Left lung (tissue), 10 donors: ENCODE results near the gene C10orf71. TPM values are rescaled to one million over a fixed set of nuclear protein-coding genes. Genes with fewer than 3 reads are reported as not detected.

Experiments used
- ATAC-seq: fragments of 200-7000 bp; cut with Tn5 transposase; one replicate; pipeline ENCODE4 v1.9.1; 2020; ENCODE audit warnings: moderate library complexity
- DNase-seq, 4 donors: peaks; one replicate each; pipeline ENCODE4 v3.0.0-alpha.2; 2013 to 2020
- H3K27ac ChIP-seq, 2 donors: fragments of 200-600 bp; sonication (generic) in 1 of 2; one replicate each; pipeline versions ENCODE4 v1.5.0 to v1.8.0; 2020 to 2021
- H3K27me3 ChIP-seq, 2 donors: fragments of 200-600 bp; sonication (generic) in 1 of 2; one replicate each; pipeline versions ENCODE4 v1.5.0 to v1.8.0; 2020 to 2021
- H3K36me3 ChIP-seq, 2 donors: fragments of 200-600 bp; sonication (generic) in 1 of 2; one replicate each; pipeline versions ENCODE4 v1.5.0 to v1.8.0; 2020 to 2021
- H3K4me1 ChIP-seq, 2 donors: fragments of 200-600 bp; one replicate each; pipeline ENCODE4 v1.8.0; 2021
- H3K4me3 ChIP-seq, 2 donors: fragments of 200-600 bp; sonication (generic) in 1 of 2; one replicate each; pipeline versions ENCODE4 v1.5.0 to v1.8.0; 2020 to 2021; ENCODE audit warnings: mild to moderate bottlenecking in 1 of 2
- H3K9me3 ChIP-seq, 2 donors: fragments of 200-600 bp; sonication (generic) in 1 of 2; one replicate each; pipeline versions ENCODE4 v1.5.0 to v1.8.0; 2020 to 2021
- intact Hi-C, 2 donors: fragments of 100-400 bp; cut with DNase I; formaldehyde crosslinking; loops; one replicate each; pipeline versions ENCODE4 v1.11.2 to v1.14.2; 2022
- polyA plus RNA-seq, 6 donors: library from polyadenylated mRNA; unstranded; fragments of 120-200 nt; gene quantifications; one replicate each; pipeline ENCODE4 v1.2.1, GENCODE V29; 2013; ENCODE audit not compliant: insufficient read length in 6 of 6
- total RNA-seq, 2 donors: library from RNA; stranded (reverse); fragmentation: NEBNext Ultra II Directional; extraction: Animal tissue kit (Norgen Biotek cat#: 25700); gene quantifications; one replicate each; pipeline ENCODE4 v1.2.1, GENCODE V29; 2021
- TF ChIP-seq, protein P1 (sequence below), 2 donors: fragments of 200-600 bp; sonication (generic) in 1 of 2; IDR thresholded peaks; one replicate each; pipeline versions ENCODE4 v1.5.0 to v1.8.0; 2021; ENCODE audit warnings: antibody characterized with exemption in 2 of 2
- donor health status: DM: no; HTN: yes; CAD: no.
- donor health status: DM: no; HTN: no; CAD: no.

C10orf71 gene
- total and polyA plus RNA-seq, 8 donors = not detected

DNA sequence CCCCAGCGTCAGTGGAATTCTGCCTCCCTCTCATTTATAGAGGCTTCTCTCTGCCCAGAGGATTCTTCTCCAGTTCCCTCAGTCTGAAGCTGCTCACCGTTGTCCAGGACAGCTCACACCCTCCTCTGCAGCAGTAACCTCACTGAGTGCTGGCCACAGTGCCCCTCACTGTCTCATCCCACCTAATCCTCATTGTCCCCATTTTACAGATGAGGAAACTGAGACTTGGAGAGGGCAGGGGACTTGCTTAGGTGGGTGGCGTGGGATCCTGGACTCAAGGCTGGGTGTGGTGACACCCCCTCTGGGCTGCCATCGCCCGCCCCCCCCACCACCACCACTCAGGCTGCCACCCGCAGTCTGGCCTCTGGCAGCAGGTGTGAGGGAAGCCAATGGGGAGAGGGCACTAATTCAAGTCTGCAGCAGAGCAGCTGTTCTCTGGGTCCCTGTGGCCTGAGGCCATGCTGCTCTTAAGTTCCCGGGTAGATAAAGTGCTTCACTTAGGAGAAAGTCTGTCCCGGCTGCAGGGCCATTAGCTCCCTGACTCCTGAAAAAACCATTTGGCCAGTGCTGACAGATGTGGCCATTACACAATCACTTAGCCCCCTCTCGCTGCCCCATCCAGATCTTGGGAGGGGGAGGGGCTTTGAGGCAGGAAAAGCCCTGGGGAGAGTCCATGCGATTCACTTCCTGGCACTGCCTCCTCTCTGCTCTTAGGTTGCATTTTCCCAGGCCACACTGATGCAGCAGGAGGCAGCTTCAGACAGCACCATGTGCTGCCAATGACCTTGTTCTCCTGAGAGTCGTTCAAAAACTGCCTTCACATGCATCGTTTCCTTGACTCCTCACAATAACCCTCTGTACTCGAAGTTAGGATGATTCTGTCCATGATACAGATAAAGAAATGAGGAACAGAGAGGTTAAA is 60.6 kb downstream of the C10orf71 start:
- DNase-seq (peak in 2 of 4 donors; percentile 4 to 35), ATAC-seq (peak; percentile 20)
- intact Hi-C loops = no loop called here
- H3K36me3 ChIP-seq = no peaks in the 10 kb centered on the region
- peaks cover 0 to 4% of the 10 kb centered on the region in 2 donors for H3K9me3 ChIP-seq
- no peak overlapping the region for H3K4me3 ChIP-seq
- TF ChIP-seq, protein P1, sequence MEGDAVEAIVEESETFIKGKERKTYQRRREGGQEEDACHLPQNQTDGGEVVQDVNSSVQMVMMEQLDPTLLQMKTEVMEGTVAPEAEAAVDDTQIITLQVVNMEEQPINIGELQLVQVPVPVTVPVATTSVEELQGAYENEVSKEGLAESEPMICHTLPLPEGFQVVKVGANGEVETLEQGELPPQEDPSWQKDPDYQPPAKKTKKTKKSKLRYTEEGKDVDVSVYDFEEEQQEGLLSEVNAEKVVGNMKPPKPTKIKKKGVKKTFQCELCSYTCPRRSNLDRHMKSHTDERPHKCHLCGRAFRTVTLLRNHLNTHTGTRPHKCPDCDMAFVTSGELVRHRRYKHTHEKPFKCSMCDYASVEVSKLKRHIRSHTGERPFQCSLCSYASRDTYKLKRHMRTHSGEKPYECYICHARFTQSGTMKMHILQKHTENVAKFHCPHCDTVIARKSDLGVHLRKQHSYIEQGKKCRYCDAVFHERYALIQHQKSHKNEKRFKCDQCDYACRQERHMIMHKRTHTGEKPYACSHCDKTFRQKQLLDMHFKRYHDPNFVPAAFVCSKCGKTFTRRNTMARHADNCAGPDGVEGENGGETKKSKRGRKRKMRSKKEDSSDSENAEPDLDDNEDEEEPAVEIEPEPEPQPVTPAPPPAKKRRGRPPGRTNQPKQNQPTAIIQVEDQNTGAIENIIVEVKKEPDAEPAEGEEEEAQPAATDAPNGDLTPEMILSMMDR (IDR thresholded peaks at IDR 0.05) = no peak
- H3K4me1 ChIP-seq = peaks cover 2 to 22% of the 10 kb centered on the region in 2 donors
- H3K27ac ChIP-seq = no peak overlapping the region
- no peaks in the 10 kb centered on the region for H3K27me3 ChIP-seq

DNA sequence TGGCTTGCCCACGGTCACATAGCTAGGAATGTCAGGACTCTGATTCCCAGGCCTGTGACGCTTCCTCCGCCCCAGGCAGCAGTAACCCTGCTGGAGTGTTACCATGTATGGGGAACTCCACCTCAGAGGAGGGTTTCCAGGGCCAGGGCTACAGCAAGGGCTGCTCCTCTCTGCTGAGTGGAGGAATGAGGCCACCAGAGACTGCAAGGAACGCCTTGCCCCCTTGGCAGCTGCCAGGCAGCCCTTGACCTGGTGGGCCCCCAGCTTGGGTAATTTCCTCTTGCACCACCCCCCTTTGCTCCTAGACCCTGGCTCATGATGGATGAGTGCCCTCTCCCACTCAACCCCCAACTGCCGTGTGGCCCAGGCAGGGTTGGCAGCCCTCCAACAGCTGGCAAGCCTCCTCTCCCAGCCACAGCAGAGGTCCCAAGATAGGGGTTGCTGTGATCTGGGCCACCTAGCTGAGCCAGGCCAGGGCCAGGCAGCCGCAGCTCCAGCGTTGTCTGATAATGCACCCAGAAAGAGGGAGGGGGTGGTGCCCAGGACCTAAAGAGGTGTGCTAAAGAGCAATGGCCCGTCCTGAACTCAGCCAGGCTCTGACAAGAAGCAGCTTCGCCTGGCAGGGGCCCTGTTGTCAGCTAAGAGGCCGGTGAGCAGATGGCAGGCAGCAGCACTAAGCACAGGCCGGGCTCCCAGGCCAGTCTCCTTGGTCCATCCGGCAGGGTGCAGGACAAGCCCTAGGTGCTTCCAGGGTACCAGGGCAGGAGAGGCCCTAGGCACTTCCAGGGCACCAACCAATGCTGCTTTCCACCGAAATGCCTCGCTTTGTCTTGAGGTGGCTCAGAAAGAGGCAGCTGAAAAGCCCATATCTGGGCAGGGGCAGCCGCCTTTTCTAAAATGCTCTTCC is 61.6 kb downstream of the C10orf71 start:
- H3K9me3 ChIP-seq = peaks cover 0 to 4% of the 10 kb centered on the region in 2 donors
- no peak overlapping the region for H3K4me3 ChIP-seq
- ATAC-seq (peak; percentile 56), DNase-seq (peak in 1 of 4 donors; percentile 8)
- H3K27me3 ChIP-seq = no peaks in the 10 kb centered on the region
- no peaks in the 10 kb centered on the region for H3K36me3 ChIP-seq
- H3K27ac ChIP-seq = no peak overlapping the region
- TF ChIP-seq, protein P1 (IDR thresholded peaks at IDR 0.05) = no peak
- intact Hi-C loops = no loop called here
- H3K4me1 ChIP-seq = peaks cover 2 to 22% of the 10 kb centered on the region in 2 donors

DNA sequence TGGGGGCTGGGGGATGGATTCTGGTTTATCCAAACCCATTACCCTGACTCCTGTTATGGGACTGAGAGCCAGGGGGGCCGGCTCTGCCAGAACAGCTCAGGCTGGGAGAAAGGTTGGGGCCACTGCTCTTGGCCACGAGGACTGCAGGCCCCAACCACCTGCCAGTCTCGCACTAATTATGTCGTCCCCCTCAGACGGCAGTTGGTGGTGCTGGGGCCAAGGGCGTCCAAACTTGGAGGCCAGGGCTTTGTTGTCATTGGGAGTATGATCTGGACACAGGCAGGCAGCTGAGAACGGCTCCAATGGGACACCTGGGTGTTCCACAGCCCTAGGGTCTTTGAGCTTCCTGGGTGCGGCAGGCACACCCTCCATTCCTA is 62.2 kb downstream of the C10orf71 start:
- DNase-seq = no peak
- H3K27ac ChIP-seq = no peak overlapping the region
- H3K4me1 ChIP-seq = peaks cover 2 to 22% of the 10 kb centered on the region in 2 donors
- no peak overlapping the region for H3K4me3 ChIP-seq
- TF ChIP-seq, protein P1 (IDR thresholded peaks at IDR 0.05) = no peak
- ATAC-seq = no peak
- no peaks in the 10 kb centered on the region for H3K36me3 ChIP-seq
- intact Hi-C loops = no loop called here
- peaks cover 0 to 4% of the 10 kb centered on the region in 2 donors for H3K9me3 ChIP-seq
- no peaks in the 10 kb centered on the region for H3K27me3 ChIP-seq

DNA sequence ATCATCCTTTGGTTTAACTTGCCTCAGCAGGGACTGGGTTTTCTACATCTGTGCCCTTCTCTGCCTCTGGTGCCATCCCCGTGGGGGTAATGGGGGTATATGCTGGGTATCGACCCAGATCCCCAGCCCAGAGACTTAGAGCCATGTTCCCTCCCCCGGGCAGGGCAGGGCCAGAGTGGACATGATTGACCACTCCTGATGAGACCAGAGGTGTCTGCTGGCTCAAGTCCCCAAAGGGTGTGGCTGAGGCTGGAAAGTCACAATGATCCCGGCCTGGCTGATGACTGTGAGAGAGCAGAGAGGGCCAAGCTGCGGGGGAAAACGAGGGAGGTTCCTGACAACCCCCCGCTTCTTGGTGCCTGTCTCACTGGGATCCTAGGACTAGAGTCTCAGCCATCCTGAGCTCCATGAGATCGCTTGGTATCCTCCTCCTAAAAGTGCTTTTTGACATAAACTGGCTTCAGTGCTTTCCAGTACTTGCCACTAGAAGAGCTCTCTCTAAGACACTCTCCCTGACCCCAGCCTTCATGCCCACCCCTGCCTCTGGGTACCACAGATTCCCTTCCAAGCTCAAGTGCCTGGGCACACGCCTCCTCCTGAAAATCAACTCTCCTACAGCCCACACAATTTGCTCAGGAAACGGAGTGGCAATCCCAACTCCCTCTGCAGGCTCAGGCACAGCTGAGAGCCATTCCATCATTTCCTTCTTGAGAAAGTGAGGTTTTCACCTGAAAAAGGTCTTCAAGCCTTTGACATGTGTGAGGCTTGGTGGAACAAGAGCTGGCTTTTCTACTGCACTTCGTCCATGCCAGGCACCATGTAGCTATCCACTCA is 63.0 kb downstream of the C10orf71 start:
- Histone ChIP-seq H3K27me3 (no peaks in the 10 kb centered on the region), H3K4me1 (peaks cover 2 to 22% of the 10 kb centered on the region in 2 donors), H3K9me3 (peaks cover 0 to 4% of the 10 kb centered on the region in 2 donors), H3K36me3 (no peaks in the 10 kb centered on the region), H3K27ac (no peak overlapping the region), H3K4me3 (no peak overlapping the region)
- ATAC-seq = no peak
- no peak for DNase-seq
- intact Hi-C loops = no loop called here
- TF ChIP-seq, protein P1 (IDR thresholded peaks at IDR 0.05) = no peak
